Right lobe of liver (tissue), 4 donors: ENCODE results near the gene PDLIM5.

Experiments
- POLR2A ChIP-seq: fragments of 450-650 bp; IDR thresholded peaks from one replicate; pipeline ENCODE4 v1.6.1; 2017; ENCODE audit warnings: antibody characterized with exemption, mild to moderate bottlenecking
- TF ChIP-seq, protein P1 (sequence below), 4 donors: fragments of 200-600 bp in 3 of 4; fragments of 450-650 bp in 1 of 4; IDR thresholded peaks; one replicate each; pipeline versions ENCODE4 v1.5.1 to v1.8.0; 2016 to 2022; ENCODE audit warnings: antibody characterized with exemption in 4 of 4, mild to moderate bottlenecking in 2 of 4
- donor health status: DM: no; HTN: no; CAD: no.
- donor health status: DM: no; HTN: no; CAD: no.
- donor health status: DM: no; HTN: yes; CAD: no.

DNA sequence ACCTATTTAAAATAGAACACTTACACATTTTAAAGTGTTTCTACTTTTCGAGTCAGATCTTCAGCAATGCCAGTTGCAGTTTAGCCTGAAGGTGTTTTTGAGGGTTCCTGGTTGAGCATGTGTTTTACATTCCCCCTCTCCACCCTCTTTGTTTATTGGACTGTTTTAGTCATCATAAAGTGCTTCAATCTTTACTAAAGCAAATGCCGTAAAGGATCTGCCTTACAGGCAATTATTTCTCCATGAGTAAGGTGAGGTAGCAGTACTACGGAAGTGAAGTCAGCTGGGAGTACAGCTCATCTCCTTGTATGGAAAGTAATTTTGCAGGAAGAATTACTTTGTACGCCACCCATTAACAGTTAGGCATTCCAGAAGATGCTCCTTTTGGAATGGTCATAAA, 36.9 kb downstream of the PDLIM5 start:
- no peak for TF ChIP-seq POLR2A
- TF ChIP-seq, protein P1, sequence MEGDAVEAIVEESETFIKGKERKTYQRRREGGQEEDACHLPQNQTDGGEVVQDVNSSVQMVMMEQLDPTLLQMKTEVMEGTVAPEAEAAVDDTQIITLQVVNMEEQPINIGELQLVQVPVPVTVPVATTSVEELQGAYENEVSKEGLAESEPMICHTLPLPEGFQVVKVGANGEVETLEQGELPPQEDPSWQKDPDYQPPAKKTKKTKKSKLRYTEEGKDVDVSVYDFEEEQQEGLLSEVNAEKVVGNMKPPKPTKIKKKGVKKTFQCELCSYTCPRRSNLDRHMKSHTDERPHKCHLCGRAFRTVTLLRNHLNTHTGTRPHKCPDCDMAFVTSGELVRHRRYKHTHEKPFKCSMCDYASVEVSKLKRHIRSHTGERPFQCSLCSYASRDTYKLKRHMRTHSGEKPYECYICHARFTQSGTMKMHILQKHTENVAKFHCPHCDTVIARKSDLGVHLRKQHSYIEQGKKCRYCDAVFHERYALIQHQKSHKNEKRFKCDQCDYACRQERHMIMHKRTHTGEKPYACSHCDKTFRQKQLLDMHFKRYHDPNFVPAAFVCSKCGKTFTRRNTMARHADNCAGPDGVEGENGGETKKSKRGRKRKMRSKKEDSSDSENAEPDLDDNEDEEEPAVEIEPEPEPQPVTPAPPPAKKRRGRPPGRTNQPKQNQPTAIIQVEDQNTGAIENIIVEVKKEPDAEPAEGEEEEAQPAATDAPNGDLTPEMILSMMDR (IDR thresholded peaks at IDR 0.05), result no peak
